Mononuclear cell (primary cell): Measurements from ENCODE around the gene LIMS1. TPM values are rescaled to one million over a fixed set of nuclear protein-coding genes. Genes with fewer than 3 reads are reported as not detected.
"Not testable (repeated sequence)": the region's sequence is repeated elsewhere in the genome, so short reads cannot be mapped to it uniquely, and the experiment has no call there.

ENCODE experiments used
- H3K27me3 ChIP-seq: 2 replicates; pipeline ENCODE4 v1.6.0; 2011; ENCODE audit warnings: low read length, control low read depth; ENCODE audit not compliant: insufficient read depth
- H3K4me1 ChIP-seq: 2 replicates; pipeline ENCODE4 v1.5.1; 2011; ENCODE audit warnings: mild to moderate bottlenecking, low read length, control low read depth; ENCODE audit not compliant: insufficient read depth
- H3K4me3 ChIP-seq: 2 replicates; pipeline ENCODE4 v1.5.1; 2011; ENCODE audit warnings: mild to moderate bottlenecking, low read length, moderate library complexity
- H3K9me3 ChIP-seq: 2 replicates; pipeline ENCODE4 v1.5.1; 2011; ENCODE audit warnings: low read depth, mild to moderate bottlenecking, control low read depth, low read length
- total RNA-seq: library from RNA; depleted of rRNA; stranded (reverse); fragments of >200 nt; gene quantifications from one replicate; pipeline ENCODE4 v1.2.3, GENCODE V29; 2012

Gene LIMS1
- total RNA-seq, 1 donor = 92.7 TPM

DNA sequence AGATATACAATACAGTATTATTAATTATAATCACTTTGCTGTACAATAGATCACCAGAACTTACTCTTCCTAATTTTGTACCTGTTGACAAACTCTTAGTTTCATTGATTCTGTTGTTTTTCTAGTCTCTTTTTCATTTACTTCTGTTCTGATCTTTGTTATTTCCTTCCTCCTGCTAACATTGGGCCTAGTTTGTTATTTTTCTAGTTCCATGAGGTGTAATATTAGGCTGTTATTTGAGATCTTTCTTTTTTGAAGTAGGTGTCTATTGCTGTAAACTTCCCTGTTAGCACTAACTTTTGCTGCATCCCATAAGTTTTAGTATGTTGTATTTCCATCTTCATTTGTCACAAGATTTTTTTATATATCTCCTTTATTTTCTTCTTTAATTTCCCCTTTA lies 55.1 kb downstream of the LIMS1 start:
- Histone ChIP-seq H3K4me1 (peaks cover 74% of the 10 kb centered on the region), H3K9me3 (no peaks in the 10 kb centered on the region), H3K27me3 (no peaks in the 10 kb centered on the region), H3K4me3 (peak overlapping the region; percentile 26)

DNA sequence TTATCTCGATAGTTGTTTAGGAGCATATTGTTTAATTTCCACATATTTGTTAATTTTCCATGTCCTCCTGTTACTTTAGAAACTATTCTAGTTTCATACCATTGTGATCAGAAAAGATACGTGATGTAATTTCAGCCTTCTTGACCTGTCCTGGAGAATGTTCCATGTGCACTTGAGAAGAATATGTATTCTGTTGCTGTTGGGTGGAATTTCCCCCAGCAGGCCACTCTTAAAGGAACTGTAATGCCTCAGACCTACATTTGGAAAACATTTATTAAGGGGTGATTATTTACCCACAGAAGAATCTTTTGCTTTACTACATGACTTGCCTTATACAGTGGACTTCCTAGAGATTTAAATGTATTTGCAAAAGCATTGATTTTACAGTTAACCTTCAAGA lies 55.5 kb downstream of the LIMS1 start:
- Histone ChIP-seq H3K9me3 (no peaks in the 10 kb centered on the region), H3K4me1 (peaks cover 74% of the 10 kb centered on the region), H3K4me3 (no peak overlapping the region), H3K27me3 (no peaks in the 10 kb centered on the region)

DNA sequence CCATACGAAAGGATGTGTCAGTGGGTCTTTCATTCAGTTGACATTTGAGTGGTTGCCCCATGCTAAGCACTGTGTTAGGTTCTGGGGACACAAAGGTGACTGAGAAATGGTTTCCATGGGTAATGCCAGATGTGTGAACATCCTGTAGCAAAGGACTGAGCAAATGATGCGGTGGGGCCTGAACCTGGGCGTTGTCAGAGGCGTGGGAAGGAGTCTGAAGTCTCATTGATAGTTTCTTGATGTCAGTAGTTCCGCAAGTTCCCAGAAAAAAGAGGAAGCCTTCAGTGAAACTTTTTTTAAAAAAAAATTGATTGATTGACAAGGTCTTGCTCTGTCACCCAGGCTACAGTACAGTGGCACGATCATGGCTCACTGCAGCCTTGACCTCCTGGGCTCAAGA lies 56.9 kb downstream of the LIMS1 start:
- Histone ChIP-seq H3K4me1 (peaks cover 75% of the 10 kb centered on the region), H3K27me3 (no peaks in the 10 kb centered on the region), H3K4me3 (no peak overlapping the region), H3K9me3 (no peaks in the 10 kb centered on the region)

DNA sequence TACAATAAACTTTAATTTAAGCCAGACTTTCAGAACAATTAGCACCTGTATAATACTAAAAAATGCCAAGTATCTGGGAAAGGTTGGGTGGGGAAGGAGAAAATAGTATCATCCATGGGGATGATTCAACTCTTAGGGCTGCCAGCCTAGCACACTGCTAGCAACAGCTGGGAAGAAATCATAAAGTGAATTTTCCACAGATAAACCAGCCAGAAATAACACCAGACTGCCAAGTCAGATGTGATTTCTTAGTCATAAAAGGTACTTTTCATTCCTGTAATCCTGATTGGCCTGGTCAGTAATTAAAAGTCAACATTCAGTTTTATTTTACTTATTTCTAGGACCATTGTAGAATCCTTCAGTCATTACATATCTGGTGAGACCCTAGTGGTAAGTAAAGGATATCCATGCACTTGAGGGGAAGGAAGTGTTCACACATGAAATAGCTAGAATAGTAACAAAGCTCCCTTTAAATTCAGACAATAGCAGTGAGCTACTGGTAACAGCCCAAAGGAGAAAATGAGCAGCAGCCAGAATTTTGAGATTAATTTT lies 59.4 kb downstream of the LIMS1 start:
- no peaks in the 10 kb centered on the region for H3K9me3 ChIP-seq
- H3K27me3 ChIP-seq = no peaks in the 10 kb centered on the region
- no peak overlapping the region for H3K4me3 ChIP-seq
- H3K4me1 ChIP-seq = peaks cover 63% of the 10 kb centered on the region

DNA sequence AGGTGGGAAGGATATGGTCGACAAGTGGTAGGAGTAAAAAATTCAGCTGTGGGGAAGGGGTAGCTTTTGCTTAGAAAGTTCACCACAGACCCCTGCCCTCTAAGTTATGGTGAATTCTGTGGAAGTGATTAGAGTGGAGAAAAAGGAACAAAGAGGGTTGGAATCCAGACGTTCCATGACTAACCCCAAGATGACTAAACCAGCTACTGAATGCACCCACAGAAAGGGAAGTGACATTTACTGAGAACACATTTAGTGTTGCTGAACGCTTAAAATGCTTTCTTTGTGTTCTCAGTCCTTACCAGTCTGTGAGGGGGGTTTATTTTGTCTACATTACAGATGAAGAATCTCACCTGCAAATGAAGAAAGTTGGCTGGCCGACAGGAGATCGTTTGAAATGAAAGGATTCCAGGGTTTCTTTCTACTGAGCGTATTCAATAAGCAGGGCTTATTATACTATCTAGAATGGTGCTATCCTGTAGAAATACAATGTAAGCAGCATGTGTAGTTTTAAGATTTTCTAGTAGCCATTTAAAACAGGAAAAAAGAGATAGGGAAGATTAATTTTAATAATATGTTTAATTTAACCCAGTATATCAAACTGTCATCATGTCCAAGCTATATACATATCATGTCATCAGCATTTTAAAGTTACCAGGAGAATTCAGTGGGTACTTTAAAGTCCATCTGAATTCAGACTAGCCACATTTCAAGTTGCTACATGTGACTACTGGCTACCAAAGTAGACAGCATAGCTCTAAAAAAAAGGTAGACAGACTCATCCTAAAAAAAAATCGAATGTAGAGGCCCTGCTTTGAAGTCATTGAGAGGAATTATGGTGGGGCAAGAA lies 60.1 kb downstream of the LIMS1 start:
- peaks cover 63% of the 10 kb centered on the region for H3K4me1 ChIP-seq
- H3K9me3 ChIP-seq = no peaks in the 10 kb centered on the region
- no peak overlapping the region for H3K4me3 ChIP-seq
- H3K27me3 ChIP-seq = no peaks in the 10 kb centered on the region

DNA sequence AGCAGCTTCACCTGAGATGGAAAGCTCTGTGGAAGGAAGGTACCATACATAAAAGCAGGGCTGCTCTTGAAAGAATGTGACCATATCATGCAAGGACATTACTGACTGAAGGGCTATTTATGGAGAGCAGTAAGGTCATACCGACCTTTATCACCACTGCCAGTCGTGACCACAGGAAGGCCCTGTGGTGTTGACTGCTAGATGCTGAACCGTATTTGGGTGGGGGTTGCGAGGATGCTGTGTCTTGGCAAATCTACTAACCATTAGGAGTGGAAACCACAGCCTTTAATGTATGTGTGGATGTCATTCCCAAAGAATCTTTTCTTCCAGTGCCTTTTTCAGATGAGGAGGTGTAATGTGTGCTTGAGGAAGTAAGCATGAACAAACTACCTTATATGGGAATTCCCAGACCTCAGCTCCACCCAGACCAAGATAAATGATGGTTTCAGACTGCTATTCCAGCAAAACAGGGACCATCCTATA lies 60.8 kb downstream of the LIMS1 start:
- H3K4me1 ChIP-seq = peaks cover 60% of the 10 kb centered on the region
- H3K4me3 ChIP-seq = no peak overlapping the region
- H3K27me3 ChIP-seq = no peaks in the 10 kb centered on the region
- H3K9me3 ChIP-seq = no peaks in the 10 kb centered on the region

DNA sequence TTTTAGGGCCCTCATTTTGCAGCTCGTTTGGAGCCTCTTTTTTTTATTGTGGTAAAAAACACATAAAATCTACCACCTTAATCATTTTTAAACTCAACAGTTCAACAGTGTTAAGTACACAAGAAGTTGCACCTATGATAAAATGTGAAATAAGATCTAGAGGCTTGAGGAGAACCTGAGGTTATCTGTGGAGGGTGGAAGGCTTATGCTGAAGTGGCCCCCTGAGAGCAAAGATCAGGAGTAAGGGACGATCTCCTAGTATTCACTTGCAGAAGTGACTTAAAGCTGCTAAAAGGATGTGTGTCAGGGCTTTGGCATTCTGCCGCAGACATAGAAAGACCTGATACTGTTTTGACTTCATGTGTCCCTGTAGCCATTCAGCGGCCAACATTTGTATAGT lies 61.5 kb downstream of the LIMS1 start:
- peaks cover 55% of the 10 kb centered on the region for H3K4me1 ChIP-seq
- not testable (repeated sequence) for H3K27me3 ChIP-seq, H3K4me3 ChIP-seq, H3K9me3 ChIP-seq

DNA sequence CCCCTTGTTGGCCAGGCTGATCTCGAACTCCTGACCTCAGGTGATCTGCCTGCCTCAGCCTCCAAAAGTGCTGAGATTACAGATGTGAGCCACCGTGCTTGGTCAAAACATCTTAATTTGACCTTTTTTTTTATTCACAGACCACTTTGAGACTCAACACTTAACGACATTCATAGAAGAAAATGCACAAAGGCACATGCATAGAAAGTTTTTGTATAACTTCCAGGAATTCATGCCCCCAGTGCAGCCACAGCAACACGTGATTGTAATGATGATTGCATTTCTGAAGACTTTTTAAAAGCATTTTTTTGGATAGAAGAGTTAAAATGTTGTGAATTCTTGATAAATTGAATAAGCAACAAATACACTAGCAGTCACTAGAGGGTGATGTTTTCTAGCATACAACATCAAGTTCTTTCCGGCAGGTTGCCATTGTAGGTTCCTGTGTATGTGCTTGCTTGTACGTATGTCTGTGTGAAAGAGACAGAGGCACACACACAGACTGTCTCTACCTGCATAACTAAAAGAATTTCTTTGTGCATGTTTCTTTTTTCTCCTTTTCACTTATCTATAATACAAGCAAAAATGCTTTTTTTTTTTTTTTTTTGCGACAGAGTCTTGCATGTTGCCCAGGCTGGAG lies 63.0 kb downstream of the LIMS1 start:
- H3K4me3 ChIP-seq, H3K27me3 ChIP-seq, H3K9me3 ChIP-seq: not testable (repeated sequence)
- H3K4me1 ChIP-seq = peaks cover 40% of the 10 kb centered on the region

DNA sequence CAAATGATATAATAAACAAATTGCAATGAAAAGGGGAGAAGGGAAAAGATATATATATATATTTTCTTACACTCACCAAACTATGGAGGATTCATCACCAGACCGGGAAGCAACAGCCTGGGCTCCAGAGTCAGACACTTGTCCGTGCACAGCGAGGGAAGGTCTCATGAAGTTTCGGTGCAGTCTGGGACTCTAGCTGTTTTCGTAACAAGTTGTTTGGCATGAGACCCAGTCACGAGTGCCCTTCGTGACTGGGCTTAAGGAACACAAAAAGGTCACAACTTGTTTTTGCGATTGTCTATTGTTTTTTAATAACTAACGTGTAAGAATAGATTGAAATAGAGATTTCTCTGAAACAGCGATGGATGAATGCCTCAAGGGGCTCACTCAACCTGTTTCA lies 66.9 kb downstream of the LIMS1 start:
- H3K9me3 ChIP-seq, H3K27me3 ChIP-seq, H3K4me3 ChIP-seq, H3K4me1 ChIP-seq: not testable (repeated sequence)

DNA sequence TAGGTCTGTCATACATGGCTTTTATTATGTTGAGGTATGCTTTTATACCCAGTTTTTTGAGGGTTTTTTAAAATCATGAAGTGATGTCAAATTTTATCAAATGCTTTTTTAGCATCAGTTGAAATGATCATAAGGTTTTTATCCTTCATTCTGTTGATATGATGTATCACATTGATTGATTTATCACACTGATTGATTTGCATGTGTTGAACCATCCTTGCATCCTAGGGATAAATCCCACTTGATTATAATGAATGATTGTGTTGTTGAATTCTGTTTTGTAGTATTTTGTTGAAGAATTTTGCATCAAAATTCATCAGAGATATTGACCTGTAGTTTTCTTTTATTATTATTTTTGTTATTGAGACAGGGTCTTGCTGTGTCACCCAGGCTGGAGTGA lies 68.2 kb downstream of the LIMS1 start:
- Histone ChIP-seq H3K4me3 (no peak overlapping the region), H3K27me3 (no peaks in the 10 kb centered on the region), H3K9me3 (no peaks in the 10 kb centered on the region), H3K4me1 (no peaks in the 10 kb centered on the region)

DNA sequence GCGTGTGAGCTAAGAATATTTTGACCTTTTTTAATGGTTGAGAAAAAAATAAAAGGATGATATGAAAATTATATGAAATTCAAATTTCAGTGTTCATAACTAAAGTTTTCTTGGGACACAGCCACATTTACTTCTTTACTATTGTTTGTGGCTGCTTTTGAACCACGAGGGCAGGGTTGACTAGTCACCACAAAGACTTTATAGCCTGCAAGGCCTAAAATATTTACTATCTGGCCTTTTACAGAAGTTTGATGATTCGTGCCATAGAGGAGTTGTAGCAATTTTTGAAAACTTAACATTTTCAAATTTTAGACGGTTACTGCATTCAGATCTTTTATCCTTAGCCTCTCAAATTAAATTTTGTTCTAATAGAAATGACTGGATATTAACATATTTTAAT lies 69.9 kb downstream of the LIMS1 start:
- Histone ChIP-seq H3K9me3 (no peaks in the 10 kb centered on the region), H3K4me3 (no peak overlapping the region), H3K27me3 (no peaks in the 10 kb centered on the region), H3K4me1 (peaks cover 10% of the 10 kb centered on the region)

DNA sequence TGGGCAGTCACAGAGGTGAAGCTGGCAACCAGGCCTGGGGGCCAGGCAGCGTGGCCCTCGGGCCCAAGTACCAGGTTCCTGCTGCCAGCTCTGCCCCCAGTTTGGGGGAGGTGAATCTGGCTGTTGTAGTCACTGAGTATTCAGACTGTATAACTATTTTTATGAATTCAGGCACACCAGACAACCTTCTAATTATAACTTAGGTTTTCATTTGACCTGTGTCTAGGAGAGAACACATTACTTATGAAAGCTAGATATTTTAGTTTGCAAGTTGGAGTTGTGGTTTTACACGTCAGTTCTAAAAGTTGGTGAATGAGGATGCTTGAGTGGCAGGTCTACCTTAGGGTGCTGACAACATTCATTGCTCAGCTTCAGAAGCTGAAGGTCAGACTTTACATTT lies 71.7 kb downstream of the LIMS1 start:
- Histone ChIP-seq H3K9me3 (no peaks in the 10 kb centered on the region), H3K4me3 (no peak overlapping the region), H3K4me1 (peaks cover 27% of the 10 kb centered on the region), H3K27me3 (no peaks in the 10 kb centered on the region)

DNA sequence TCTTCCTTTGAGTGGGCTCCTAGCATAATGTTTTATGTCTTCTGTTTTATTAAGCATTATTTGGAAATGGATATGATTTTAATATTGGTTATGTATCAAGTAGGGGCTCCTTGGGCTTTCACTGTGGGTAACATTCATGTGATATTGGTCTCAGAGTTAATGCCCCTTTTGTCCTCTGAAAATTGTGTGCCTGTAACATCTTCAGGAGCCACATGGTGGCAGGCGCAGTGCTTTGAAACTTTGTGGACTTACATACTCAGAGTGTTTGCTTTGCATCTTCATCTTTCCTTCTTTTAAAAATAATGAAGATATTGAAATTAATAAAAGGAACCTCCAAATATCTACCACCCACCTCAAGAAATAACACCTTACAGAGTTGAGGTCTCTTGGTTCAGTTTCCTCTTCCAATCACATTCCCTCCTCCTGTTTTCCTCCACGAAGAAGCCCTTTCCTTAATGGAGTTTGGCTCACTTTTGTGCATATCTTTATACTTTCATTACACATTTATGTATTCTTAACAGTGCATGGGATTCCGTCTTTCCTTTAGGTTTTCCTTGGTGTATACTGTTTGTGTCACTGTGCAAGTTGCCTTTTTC lies 73.5 kb downstream of the LIMS1 start:
- peaks cover 43% of the 10 kb centered on the region for H3K4me1 ChIP-seq
- no peaks in the 10 kb centered on the region for H3K9me3 ChIP-seq
- no peaks in the 10 kb centered on the region for H3K27me3 ChIP-seq
- H3K4me3 ChIP-seq = no peak overlapping the region

DNA sequence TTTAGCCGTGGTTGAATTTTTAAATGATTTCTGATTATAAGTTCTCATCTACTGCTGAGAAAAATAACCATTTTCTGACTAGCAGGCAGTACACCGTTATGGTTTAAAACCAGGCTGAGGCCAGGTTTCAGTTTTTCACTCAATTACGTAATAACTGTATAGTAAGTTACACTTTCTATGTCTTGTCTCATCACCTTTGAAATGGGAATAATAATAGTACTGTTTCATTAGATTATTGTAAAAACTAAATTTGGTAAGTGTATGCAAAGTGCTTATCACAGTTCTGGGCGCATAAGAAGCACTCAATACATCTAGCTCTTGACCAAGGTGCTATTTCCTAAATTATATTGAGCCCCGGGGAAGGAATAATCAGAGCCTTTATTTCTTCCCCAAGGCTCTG lies 76.8 kb downstream of the LIMS1 start:
- H3K4me1 ChIP-seq = peaks cover 67% of the 10 kb centered on the region
- H3K9me3 ChIP-seq = no peaks in the 10 kb centered on the region
- H3K4me3 ChIP-seq = no peak overlapping the region
- H3K27me3 ChIP-seq = no peaks in the 10 kb centered on the region

DNA sequence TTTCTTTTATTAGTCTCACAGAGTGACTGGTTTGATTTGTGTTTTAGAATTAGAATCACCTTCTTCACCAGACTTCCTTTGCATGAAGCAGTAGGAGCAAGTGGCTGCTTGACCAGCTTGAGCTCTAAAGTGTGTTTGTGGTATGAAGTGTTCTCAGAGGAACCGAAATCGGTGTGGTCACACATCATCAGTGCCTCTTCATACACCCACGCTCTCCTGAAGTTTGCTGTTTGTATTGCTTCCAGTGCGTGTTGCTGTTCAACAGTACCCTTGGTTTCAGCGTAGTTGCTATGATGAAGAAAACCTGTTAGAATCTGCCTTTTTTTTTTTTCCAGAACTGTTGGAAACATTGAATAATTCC lies 77.9 kb downstream of the LIMS1 start:
- Histone ChIP-seq H3K9me3 (no peaks in the 10 kb centered on the region), H3K4me1 (peaks cover 73% of the 10 kb centered on the region), H3K4me3 (no peak overlapping the region)

More for the DNA sequence above, 77.9 kb downstream of the LIMS1 start:
- H3K27me3 ChIP-seq = no peaks in the 10 kb centered on the region
